SK-N-SH (cell line): Measurements from ENCODE around the gene PPM1L. TPM values are rescaled to one million over a fixed set of nuclear protein-coding genes. Genes with fewer than 3 reads are reported as not detected.

Experiments used
- CTCF ChIA-PET: fragments of 300-600, 350-600 bp; formaldehyde crosslinking; extraction: SDS; loops from one replicate; lab custom pipeline; 2021; lab: Yijun Ruan, JAX
- POLR2A ChIA-PET: fragments of 350-600 bp; sonication (Branson Sonifier 250); formaldehyde crosslinking; extraction: SDS; loops from one replicate; lab custom pipeline; 2020; ENCODE audit warnings: antibody characterized with exemption, inconsistent platforms; lab: Yijun Ruan, JAX
- DNase-seq: peaks from one replicate; pipeline ENCODE4 v3.0.0; 2012
- H2AFZ ChIP-seq: fragments of 200-600 bp; sonication (generic); 2 replicates; pipeline ENCODE4 v1.8.1; 2016; ENCODE audit warnings: antibody characterized with exemption, mild to moderate bottlenecking, low read depth
- H3F3A ChIP-seq: fragments of 200-600 bp; sonication (generic); replicated peaks from 2 replicates; pipeline ENCODE3; 2016; ENCODE audit warnings: antibody characterized with exemption, mild to moderate bottlenecking; ENCODE audit not compliant: insufficient read depth
- H3K27ac ChIP-seq, 2 experiments: fragments of 200-500 bp in 1 of 2; fragments of 200-600 bp in 1 of 2; sonication (Bioruptor generic) in 1 of 2; sonication (generic), shearing (Covaris generic) in 1 of 2; 2 replicates each; pipeline versions ENCODE4 v1.5.1 to v1.6.1; 2014 to 2016; ENCODE audit warnings: low read depth in 2 of 2, inconsistent platforms in 1 of 2, low read length in 1 of 2, mild to moderate bottlenecking in 1 of 2, mixed read lengths in 1 of 2
- H3K27me3 ChIP-seq: fragments of 200-600 bp; sonication (generic), shearing (Covaris generic); 2 replicates; pipeline ENCODE4 v1.6.1; 2016; ENCODE audit warnings: mixed run types; ENCODE audit not compliant: insufficient read depth
- H3K36me3 ChIP-seq, 2 experiments: fragments of 200-500 bp in 1 of 2; fragments of 200-600 bp in 1 of 2; sonication (Bioruptor generic) in 1 of 2; sonication (generic) in 1 of 2; replicated peaks in 1 of 2; 2 replicates each; pipeline versions ENCODE3 to v1.5.1; 2014 to 2016; ENCODE audit warnings: low read length in 1 of 2, mild to moderate bottlenecking in 1 of 2; ENCODE audit not compliant: insufficient read depth in 2 of 2, control insufficient read depth in 1 of 2
- H3K4me1 ChIP-seq, 2 experiments: fragments of 200-500 bp in 1 of 2; fragments of 200-600 bp in 1 of 2; sonication (Bioruptor generic) in 1 of 2; sonication (generic), shearing (Covaris generic) in 1 of 2; 2 replicates each; pipeline versions ENCODE4 v1.5.1 to v1.6.1; 2014 to 2016; ENCODE audit warnings: low read depth in 1 of 2, low read length in 1 of 2, mixed run types in 1 of 2; ENCODE audit not compliant: insufficient read depth in 2 of 2, control insufficient read depth in 1 of 2
- H3K4me2 ChIP-seq: fragments of 200-600 bp; sonication (generic), shearing (Covaris generic); 2 replicates; pipeline ENCODE4 v1.6.1; 2017; ENCODE audit warnings: mixed run types
- H3K4me3 ChIP-seq, 2 experiments: fragments of 200-500 bp in 1 of 2; fragments of 200-600 bp in 1 of 2; sonication (Bioruptor generic) in 1 of 2; sonication (generic), shearing (Covaris generic) in 1 of 2; 2 replicates each; pipeline versions ENCODE4 v1.5.1 to v1.8.1; 2014 to 2016; ENCODE audit warnings: low read depth in 2 of 2, inconsistent platforms in 1 of 2, low read length in 1 of 2, mild to moderate bottlenecking in 1 of 2, mixed read lengths in 1 of 2, moderate library complexity in 1 of 2
- H3K79me2 ChIP-seq: fragments of 200-600 bp; sonication (generic); 2 replicates; pipeline ENCODE4 v1.8.1; 2017; ENCODE audit warnings: mild to moderate bottlenecking; ENCODE audit not compliant: insufficient read depth
- H3K9ac ChIP-seq: fragments of 200-600 bp; sonication (generic); 2 replicates; pipeline ENCODE4 v1.6.1; 2017; ENCODE audit warnings: mixed run types
- H3K9me2 ChIP-seq: fragments of 200-600 bp; sonication (generic); 2 replicates; pipeline ENCODE4 v1.6.1; 2017; ENCODE audit warnings: mixed run types
- H3K9me3 ChIP-seq: fragments of 200-600 bp; sonication (generic); 2 replicates; pipeline ENCODE4 v1.6.1; 2017; ENCODE audit warnings: mixed run types, mild to moderate bottlenecking, moderate library complexity
- H4K20me1 ChIP-seq: fragments of 200-600 bp; sonication (generic); 2 replicates; pipeline ENCODE4 v1.6.1; 2017; ENCODE audit warnings: mild to moderate bottlenecking, mixed run types; ENCODE audit not compliant: insufficient read depth
- ELF1 ChIP-seq: IDR thresholded peaks from 2 replicates; pipeline ENCODE4 v1.4.0; 2012
- EP300 ChIP-seq, 2 experiments: IDR thresholded peaks; 2 replicates each; pipeline versions ENCODE4 v1.4.0 to v1.6.1; 2012; ENCODE audit warnings: borderline replicate concordance in 1 of 2, low read depth in 1 of 2, low read length in 1 of 2
- EZH2phosphoT487 ChIP-seq: fragments of 200-600 bp; sonication (generic); IDR thresholded peaks from 2 replicates; pipeline ENCODE4 v1.6.1; 2017; ENCODE audit warnings: low read depth, mixed run types, mild to moderate bottlenecking, antibody characterized with exemption, moderate library complexity, borderline replicate concordance
- FOXJ3 ChIP-seq: sonication (generic); formaldehyde crosslinking; IDR thresholded peaks from 2 replicates; pipeline ENCODE4 v1.5.1; 2020; ENCODE audit warnings: mild to moderate bottlenecking, missing genetic modification reagents
- GABPA ChIP-seq: IDR thresholded peaks from 2 replicates; pipeline ENCODE4 v1.4.0; 2012; ENCODE audit warnings: low read depth, mild to moderate bottlenecking
- MEF2A ChIP-seq: IDR thresholded peaks from 2 replicates; pipeline ENCODE4 v1.4.0; 2012; ENCODE audit warnings: low read depth, borderline replicate concordance
- NRF1 ChIP-seq: IDR thresholded peaks from 2 replicates; pipeline ENCODE4 v1.6.1; 2012; ENCODE audit warnings: low read depth, mild to moderate bottlenecking, low read length
- RCOR1 ChIP-seq: fragments of 150-350 bp; IDR thresholded peaks from 2 replicates; pipeline ENCODE4 v1.6.1; 2017; ENCODE audit warnings: antibody characterized with exemption, low read length
- RFX5 ChIP-seq: IDR thresholded peaks from 2 replicates; pipeline ENCODE4 v1.6.1; 2012; ENCODE audit warnings: mild to moderate bottlenecking, improper control_type of control experiment, low read length
- RXRA ChIP-seq: IDR thresholded peaks from 2 replicates; pipeline ENCODE4 v1.4.0; 2012; ENCODE audit warnings: low read depth, mild to moderate bottlenecking, borderline replicate concordance
- TAF1 ChIP-seq: IDR thresholded peaks from 2 replicates; pipeline ENCODE4 v1.6.1; 2012; ENCODE audit warnings: low read depth, mild to moderate bottlenecking, low read length, moderate library complexity, borderline replicate concordance
- TCF12 ChIP-seq: IDR thresholded peaks from 2 replicates; pipeline ENCODE4 v1.4.0; 2012
- YY1 ChIP-seq: IDR thresholded peaks from 2 replicates; pipeline ENCODE4 v1.4.0; 2012; ENCODE audit warnings: low read depth, mild to moderate bottlenecking
- WGBS: methylation state at CpG from one replicate; pipeline ENCODE4 v1.1.6; 2017; ENCODE audit warnings: low lambda C conversion rate; 5-methylcytosine and 5-hydroxymethylcytosine counted together
- polyA plus RNA-seq, 3 experiments: library from polyadenylated mRNA; depleted of rRNA; stranded (reverse); fragments of >200 nt; gene quantifications; 2 replicates each; pipeline ENCODE4 v1.2.3, GENCODE V29; 2012
- TF ChIP-seq, protein P1 (sequence below): IDR thresholded peaks from 2 replicates; pipeline ENCODE4; 2012
- TF ChIP-seq, protein P2 (sequence below): fragments of 200-600 bp; sonication (generic); IDR thresholded peaks from 2 replicates; pipeline ENCODE4 v1.6.1; 2017; ENCODE audit warnings: antibody characterized with exemption, mild to moderate bottlenecking, moderate library complexity

PPM1L gene
- polyA plus RNA-seq, 1 of the 3 experiments (the other 2 are of a cell fraction): 0.16 TPM

DNA sequence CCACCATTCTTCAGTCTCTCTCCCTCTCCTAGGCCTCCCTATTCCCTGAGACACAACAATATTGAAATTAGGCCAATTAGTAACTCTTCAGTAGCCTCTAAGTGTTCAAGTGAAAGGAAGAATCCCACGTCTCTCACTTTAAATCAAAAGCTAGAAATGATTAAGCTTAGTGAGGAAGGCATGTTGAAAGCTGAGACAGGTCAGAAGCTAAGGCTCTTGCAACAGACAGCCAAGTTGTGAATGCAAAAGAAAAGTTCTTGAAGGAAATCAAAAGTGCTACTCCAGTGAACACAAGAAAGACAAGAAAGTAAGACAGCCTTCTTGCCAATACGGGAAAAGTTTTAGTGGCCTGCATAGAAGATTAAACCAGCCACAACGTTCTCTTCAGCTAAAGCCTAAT lies 41.3 kb downstream of the PPM1L start:
- 38% methylated on average over 3 of the region's 3 CpGs for WGBS
- no peak overlapping the region for H3K4me2 ChIP-seq
- H3K27ac ChIP-seq: no peak overlapping the region
- no peaks in the 10 kb centered on the region for H3K36me3 ChIP-seq
- no peak overlapping the region for H3K9ac ChIP-seq
- TF ChIP-seq RXRA (no peak), TAF1 (no peak)
- no peak for DNase-seq
- H3F3A ChIP-seq: no peaks in the 10 kb centered on the region
- H2AFZ ChIP-seq: no peak overlapping the region
- no peaks in the 10 kb centered on the region for H3K9me3 ChIP-seq
- H3K9me2 ChIP-seq: no peaks in the 10 kb centered on the region
- H3K4me3 ChIP-seq: no peak overlapping the region
- no peaks in the 10 kb centered on the region for H3K79me2 ChIP-seq
- H3K27me3 ChIP-seq: no peaks in the 10 kb centered on the region
- CTCF ChIA-PET: interaction anchor here (1.3 to 1.6 kb wide), 2 partner anchors 14 to 28 kb away, joined by 3 read pairs; no protein-coding TSS in a partner anchor
- no peaks in the 10 kb centered on the region; a peak in 1 of 4 replicates for H3K4me1 ChIP-seq
- POLR2A ChIA-PET: interaction anchor here (0.7 kb wide), 1 partner anchor 11 kb away, joined by 3 read pairs; no protein-coding TSS in a partner anchor
- H4K20me1 ChIP-seq: no peaks in the 10 kb centered on the region

DNA sequence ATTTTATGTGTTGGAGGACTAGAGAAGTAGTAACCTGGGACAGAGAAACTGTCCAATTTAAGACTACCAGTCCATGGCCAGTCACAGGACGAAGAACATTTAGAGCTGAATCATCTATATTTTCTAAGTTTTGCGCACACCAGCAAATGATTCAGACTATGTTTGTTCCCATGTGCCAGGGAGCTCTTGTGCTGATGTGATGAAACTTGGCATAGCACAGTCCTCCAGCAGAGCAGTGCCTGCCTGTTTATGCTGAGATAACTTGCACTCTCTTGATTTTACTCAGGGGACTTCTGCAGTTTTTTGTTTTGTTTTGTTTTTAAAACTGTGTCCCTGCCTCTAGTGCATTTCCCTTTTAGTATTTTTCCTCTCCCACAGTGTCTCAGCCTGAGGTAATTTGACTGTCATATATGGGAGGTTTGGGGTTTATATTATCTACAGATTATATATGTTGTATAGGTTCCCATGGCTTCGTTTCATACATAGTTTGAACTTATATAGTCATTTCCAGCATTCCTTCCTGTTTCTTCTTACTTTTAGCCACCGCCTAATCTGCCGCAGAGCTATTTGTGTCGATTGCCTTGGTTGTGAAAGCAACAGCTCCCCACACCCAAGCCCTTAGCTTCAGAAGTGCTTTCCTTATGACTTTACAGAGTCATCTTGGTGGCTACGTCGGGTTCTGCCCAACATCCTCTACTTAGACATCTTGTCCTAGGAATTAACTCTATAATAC lies 45.5 kb downstream of the PPM1L start:
- Histone ChIP-seq H3K4me1 (peaks cover 0 to 5% of the 10 kb centered on the region in 2 experiments; a peak in 2 of 4 replicates), H3K4me3 (no peak overlapping the region), H3K27ac (no peak overlapping the region), H3K36me3 (no peaks in the 10 kb centered on the region), H4K20me1 (no peaks in the 10 kb centered on the region), H3K4me2 (no peak overlapping the region), H3K27me3 (no peaks in the 10 kb centered on the region), H3K9ac (no peak overlapping the region), H3K9me3 (no peaks in the 10 kb centered on the region), H3K9me2 (no peaks in the 10 kb centered on the region), H3K79me2 (no peaks in the 10 kb centered on the region), H2AFZ (no peak overlapping the region), H3F3A (no peaks in the 10 kb centered on the region)
- DNase-seq: no peak
- POLR2A ChIA-PET: no interaction called here
- WGBS: 58% methylated on average over 8 of the region's 8 CpGs
- no peak for TF ChIP-seq RXRA
- TF ChIP-seq YY1: no peak
- TF ChIP-seq RCOR1: no peak
- no peak for TF ChIP-seq TCF12
- TF ChIP-seq, protein P1, sequence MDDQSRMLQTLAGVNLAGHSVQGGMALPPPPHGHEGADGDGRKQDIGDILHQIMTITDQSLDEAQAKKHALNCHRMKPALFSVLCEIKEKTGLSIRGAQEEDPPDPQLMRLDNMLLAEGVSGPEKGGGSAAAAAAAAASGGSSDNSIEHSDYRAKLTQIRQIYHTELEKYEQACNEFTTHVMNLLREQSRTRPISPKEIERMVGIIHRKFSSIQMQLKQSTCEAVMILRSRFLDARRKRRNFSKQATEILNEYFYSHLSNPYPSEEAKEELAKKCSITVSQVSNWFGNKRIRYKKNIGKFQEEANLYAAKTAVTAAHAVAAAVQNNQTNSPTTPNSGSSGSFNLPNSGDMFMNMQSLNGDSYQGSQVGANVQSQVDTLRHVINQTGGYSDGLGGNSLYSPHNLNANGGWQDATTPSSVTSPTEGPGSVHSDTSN: no peak
- no peak for TF ChIP-seq GABPA
- no peak for TF ChIP-seq ELF1
- TF ChIP-seq NRF1: no peak
- TF ChIP-seq, protein P2, sequence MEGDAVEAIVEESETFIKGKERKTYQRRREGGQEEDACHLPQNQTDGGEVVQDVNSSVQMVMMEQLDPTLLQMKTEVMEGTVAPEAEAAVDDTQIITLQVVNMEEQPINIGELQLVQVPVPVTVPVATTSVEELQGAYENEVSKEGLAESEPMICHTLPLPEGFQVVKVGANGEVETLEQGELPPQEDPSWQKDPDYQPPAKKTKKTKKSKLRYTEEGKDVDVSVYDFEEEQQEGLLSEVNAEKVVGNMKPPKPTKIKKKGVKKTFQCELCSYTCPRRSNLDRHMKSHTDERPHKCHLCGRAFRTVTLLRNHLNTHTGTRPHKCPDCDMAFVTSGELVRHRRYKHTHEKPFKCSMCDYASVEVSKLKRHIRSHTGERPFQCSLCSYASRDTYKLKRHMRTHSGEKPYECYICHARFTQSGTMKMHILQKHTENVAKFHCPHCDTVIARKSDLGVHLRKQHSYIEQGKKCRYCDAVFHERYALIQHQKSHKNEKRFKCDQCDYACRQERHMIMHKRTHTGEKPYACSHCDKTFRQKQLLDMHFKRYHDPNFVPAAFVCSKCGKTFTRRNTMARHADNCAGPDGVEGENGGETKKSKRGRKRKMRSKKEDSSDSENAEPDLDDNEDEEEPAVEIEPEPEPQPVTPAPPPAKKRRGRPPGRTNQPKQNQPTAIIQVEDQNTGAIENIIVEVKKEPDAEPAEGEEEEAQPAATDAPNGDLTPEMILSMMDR: no peak
- TF ChIP-seq EP300 (IDR thresholded peaks at IDR 0.05; ENCODE audit: borderline replicate concordance in 1 of 2, low read depth in 1 of 2, low read length in 1 of 2): no peak
- TF ChIP-seq RFX5: no peak
- TF ChIP-seq EZH2phosphoT487: no peak
- TF ChIP-seq MEF2A: no peak
- no peak for TF ChIP-seq FOXJ3
- CTCF ChIA-PET: no interaction called here
